Measurements from ENCODE around the gene PPIE. TPM values are rescaled to one million over a fixed set of nuclear protein-coding genes. Genes with fewer than 3 reads are reported as not detected.

Gene PPIE
- total and polyA plus RNA-seq, 2 of the 8 experiments (the other 6 are each of a cell fraction or from before 2014, with no cell fraction given) = 38.9 to 56.1 TPM

- TF ChIP-seq, protein P1, sequence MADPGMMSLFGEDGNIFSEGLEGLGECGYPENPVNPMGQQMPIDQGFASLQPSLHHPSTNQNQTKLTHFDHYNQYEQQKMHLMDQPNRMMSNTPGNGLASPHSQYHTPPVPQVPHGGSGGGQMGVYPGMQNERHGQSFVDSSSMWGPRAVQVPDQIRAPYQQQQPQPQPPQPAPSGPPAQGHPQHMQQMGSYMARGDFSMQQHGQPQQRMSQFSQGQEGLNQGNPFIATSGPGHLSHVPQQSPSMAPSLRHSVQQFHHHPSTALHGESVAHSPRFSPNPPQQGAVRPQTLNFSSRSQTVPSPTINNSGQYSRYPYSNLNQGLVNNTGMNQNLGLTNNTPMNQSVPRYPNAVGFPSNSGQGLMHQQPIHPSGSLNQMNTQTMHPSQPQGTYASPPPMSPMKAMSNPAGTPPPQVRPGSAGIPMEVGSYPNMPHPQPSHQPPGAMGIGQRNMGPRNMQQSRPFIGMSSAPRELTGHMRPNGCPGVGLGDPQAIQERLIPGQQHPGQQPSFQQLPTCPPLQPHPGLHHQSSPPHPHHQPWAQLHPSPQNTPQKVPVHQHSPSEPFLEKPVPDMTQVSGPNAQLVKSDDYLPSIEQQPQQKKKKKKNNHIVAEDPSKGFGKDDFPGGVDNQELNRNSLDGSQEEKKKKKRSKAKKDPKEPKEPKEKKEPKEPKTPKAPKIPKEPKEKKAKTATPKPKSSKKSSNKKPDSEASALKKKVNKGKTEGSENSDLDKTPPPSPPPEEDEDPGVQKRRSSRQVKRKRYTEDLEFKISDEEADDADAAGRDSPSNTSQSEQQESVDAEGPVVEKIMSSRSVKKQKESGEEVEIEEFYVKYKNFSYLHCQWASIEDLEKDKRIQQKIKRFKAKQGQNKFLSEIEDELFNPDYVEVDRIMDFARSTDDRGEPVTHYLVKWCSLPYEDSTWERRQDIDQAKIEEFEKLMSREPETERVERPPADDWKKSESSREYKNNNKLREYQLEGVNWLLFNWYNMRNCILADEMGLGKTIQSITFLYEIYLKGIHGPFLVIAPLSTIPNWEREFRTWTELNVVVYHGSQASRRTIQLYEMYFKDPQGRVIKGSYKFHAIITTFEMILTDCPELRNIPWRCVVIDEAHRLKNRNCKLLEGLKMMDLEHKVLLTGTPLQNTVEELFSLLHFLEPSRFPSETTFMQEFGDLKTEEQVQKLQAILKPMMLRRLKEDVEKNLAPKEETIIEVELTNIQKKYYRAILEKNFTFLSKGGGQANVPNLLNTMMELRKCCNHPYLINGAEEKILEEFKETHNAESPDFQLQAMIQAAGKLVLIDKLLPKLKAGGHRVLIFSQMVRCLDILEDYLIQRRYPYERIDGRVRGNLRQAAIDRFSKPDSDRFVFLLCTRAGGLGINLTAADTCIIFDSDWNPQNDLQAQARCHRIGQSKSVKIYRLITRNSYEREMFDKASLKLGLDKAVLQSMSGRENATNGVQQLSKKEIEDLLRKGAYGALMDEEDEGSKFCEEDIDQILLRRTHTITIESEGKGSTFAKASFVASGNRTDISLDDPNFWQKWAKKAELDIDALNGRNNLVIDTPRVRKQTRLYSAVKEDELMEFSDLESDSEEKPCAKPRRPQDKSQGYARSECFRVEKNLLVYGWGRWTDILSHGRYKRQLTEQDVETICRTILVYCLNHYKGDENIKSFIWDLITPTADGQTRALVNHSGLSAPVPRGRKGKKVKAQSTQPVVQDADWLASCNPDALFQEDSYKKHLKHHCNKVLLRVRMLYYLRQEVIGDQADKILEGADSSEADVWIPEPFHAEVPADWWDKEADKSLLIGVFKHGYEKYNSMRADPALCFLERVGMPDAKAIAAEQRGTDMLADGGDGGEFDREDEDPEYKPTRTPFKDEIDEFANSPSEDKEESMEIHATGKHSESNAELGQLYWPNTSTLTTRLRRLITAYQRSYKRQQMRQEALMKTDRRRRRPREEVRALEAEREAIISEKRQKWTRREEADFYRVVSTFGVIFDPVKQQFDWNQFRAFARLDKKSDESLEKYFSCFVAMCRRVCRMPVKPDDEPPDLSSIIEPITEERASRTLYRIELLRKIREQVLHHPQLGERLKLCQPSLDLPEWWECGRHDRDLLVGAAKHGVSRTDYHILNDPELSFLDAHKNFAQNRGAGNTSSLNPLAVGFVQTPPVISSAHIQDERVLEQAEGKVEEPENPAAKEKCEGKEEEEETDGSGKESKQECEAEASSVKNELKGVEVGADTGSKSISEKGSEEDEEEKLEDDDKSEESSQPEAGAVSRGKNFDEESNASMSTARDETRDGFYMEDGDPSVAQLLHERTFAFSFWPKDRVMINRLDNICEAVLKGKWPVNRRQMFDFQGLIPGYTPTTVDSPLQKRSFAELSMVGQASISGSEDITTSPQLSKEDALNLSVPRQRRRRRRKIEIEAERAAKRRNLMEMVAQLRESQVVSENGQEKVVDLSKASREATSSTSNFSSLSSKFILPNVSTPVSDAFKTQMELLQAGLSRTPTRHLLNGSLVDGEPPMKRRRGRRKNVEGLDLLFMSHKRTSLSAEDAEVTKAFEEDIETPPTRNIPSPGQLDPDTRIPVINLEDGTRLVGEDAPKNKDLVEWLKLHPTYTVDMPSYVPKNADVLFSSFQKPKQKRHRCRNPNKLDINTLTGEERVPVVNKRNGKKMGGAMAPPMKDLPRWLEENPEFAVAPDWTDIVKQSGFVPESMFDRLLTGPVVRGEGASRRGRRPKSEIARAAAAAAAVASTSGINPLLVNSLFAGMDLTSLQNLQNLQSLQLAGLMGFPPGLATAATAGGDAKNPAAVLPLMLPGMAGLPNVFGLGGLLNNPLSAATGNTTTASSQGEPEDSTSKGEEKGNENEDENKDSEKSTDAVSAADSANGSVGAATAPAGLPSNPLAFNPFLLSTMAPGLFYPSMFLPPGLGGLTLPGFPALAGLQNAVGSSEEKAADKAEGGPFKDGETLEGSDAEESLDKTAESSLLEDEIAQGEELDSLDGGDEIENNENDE (IDR thresholded peaks at IDR 0.05; ENCODE audit: insufficient replicate concordance, low read length) = no peak
- TF ChIP-seq CBX5 (IDR thresholded peaks at IDR 0.05; ENCODE audit: low read depth, low read length) = no peak
- TF ChIP-seq HDAC2 (IDR thresholded peaks at IDR 0.05; ENCODE audit: borderline replicate concordance in 1 of 2, low read depth in 2 of 2, low read length in 2 of 2) = 0 out of 4 replicates have a peak, but pooled peaks of 1 of the 2 experiments have one; percentile 53
- TF ChIP-seq SP1 (IDR thresholded peaks at IDR 0.05; ENCODE audit: low read depth, low read length) = peak; percentile 36; the same call in 1 of the 2 replicates
- no peak for TF ChIP-seq POLR2A (IDR thresholded peaks at IDR 0.05; ENCODE audit: control extremely low read depth in 1 of 2, low read depth in 2 of 2, low read length in 2 of 2)
- peak; percentile 28 for TF ChIP-seq EZH2 (IDR thresholded peaks at IDR 0.05; ENCODE audit: low read depth, low read length, severe bottlenecking)
- no peak for TF ChIP-seq SIX5 (IDR thresholded peaks at IDR 0.05; ENCODE audit: low read depth, low read length)
- TF ChIP-seq SUZ12 (IDR thresholded peaks at IDR 0.05; ENCODE audit: low read length) = peak; percentile 31; the same call in 1 of the 2 replicates
- peak; percentile 40; the same call in 1 of the 2 replicates for TF ChIP-seq TEAD4 (IDR thresholded peaks at IDR 0.05; ENCODE audit: low read depth, low read length)
Observed at GRCh38 chr1:39695016-39695415, 43.7 kb upstream of the PPIE start (continued).
